ENCODE measurements around the gene MRGPRD. TPM values are rescaled to one million over a fixed set of nuclear protein-coding genes. Genes with fewer than 3 reads are reported as not detected.
A peak's percentile ranks its signal among the peaks of the same experiment; 100 is the strongest.

Gene MRGPRD
- total RNA-seq, 1 experiment from 2014 or later: not detected

DNA sequence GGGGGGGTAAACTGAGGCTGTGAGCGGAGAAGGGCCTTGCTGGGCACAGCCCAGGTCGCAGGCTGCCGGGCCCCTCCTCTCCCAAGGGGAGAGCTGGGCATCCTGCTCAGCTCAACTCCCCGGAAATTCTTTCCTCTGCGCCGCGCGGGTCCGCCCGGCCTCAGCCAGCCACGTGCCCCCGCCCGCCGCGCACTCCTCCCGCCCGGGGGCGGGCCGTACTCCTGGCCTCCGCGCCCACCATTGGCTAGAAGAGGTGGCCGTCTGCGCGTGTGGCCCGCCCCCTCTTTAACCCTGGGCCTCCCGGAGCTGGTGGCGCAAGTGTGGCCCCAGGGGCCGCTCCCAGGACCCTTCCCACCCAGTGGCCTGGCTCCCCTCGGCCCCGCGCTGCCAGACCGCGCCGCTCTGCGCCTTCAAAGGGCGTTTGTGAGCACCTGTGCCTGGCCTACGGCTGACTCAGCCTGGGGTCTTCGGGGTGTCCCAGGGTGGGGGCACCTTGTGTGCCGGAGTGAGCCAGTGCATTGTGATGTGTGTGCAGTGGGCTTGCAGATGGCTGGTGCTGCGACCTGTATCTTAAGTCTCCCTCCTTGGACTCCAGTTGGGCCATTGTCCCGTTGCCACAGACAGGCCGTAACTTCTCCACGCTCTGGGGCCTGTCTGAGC is 30.3 kb upstream of the MRGPRD start:
- TF ChIP-seq EZH2 (IDR thresholded peaks at IDR 0.05; ENCODE audit: low read depth): no peak
- TF ChIP-seq, protein P1, sequence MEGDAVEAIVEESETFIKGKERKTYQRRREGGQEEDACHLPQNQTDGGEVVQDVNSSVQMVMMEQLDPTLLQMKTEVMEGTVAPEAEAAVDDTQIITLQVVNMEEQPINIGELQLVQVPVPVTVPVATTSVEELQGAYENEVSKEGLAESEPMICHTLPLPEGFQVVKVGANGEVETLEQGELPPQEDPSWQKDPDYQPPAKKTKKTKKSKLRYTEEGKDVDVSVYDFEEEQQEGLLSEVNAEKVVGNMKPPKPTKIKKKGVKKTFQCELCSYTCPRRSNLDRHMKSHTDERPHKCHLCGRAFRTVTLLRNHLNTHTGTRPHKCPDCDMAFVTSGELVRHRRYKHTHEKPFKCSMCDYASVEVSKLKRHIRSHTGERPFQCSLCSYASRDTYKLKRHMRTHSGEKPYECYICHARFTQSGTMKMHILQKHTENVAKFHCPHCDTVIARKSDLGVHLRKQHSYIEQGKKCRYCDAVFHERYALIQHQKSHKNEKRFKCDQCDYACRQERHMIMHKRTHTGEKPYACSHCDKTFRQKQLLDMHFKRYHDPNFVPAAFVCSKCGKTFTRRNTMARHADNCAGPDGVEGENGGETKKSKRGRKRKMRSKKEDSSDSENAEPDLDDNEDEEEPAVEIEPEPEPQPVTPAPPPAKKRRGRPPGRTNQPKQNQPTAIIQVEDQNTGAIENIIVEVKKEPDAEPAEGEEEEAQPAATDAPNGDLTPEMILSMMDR (conservative IDR thresholded peaks at IDR 0.05): no peak
- no TSS peak for BruUV-seq (replicated peaks)
- H3K9me2 ChIP-seq (ENCODE audit: insufficient read depth): no peaks in the 10 kb centered on the region
- peaks cover 23% of the 10 kb centered on the region for H3F3A ChIP-seq (ENCODE audit: insufficient read depth, low read depth)
- peak; percentile 46 to 93 for DNase-seq
- peaks cover 40% of the 10 kb centered on the region for H3K4me1 ChIP-seq (replicated peaks; ENCODE audit: insufficient read depth)
- peak overlapping the region; percentile 73 for H3K4me2 ChIP-seq
- H3K79me2 ChIP-seq (ENCODE audit: low read depth): no peaks in the 10 kb centered on the region
- H3K4me3 ChIP-seq: peak overlapping the region; percentile 41; the same call in 1 of the 2 replicates
- no peak overlapping the region for H3K27ac ChIP-seq
- H4K20me1 ChIP-seq (ENCODE audit: insufficient read depth): no peaks in the 10 kb centered on the region
- peaks cover 15% of the 10 kb centered on the region; the same call in 1 of the 2 replicates for H3K27me3 ChIP-seq (ENCODE audit: insufficient read depth, low read depth)
- intact Hi-C loops (cut with micrococcal nuclease; ENCODE audit: unreplicated experiment): no loop called here
- ChIA-PET POLR2A (ENCODE audit: unreplicated experiment) (interaction anchor here (0.5 to 0.6 kb wide), 4 partner anchors 37 to 1310 kb away, joined by 3 to 9 read pairs (median 3); partner anchors contain the start of genes C11orf24 and TPCN2), CTCF (interaction anchor here (0.5 to 1.0 kb wide), 4 partner anchors 10 to 891 kb away, joined by 3 to 6 read pairs (median 4); no protein-coding TSS in a partner anchor)
- H2AFZ ChIP-seq: no peak overlapping the region
- no peaks in the 10 kb centered on the region for H3K9me3 ChIP-seq (ENCODE audit: insufficient read depth, low read depth)
- H3K36me3 ChIP-seq (ENCODE audit: low read depth): no peaks in the 10 kb centered on the region

DNA sequence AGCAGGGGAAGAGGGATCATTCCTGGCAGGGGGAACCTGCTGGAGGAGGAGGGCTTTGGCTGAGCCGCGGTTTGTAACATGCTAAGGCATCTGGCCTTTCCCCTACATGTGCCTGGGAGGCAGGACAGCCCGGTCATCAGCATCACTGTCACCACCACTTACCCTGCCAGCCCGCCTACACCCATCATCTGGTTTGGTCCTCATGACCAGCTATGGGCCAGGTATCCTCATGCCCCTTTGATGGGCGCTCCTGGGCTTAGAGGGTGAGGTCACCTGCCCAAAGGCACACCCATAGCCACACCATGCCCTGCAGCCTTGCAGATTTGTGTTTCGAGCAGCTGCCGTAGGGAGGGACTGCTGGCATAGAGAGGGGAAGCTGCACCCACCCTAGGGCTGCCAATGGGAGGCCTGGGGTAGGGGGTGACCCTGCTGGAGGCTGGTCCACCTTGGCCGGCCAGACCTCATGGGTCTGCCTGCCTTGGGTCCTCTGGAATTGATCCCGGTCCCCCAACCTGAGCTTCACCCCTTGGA is 29.6 kb upstream of the MRGPRD start:
- DNase-seq: peak; percentile 58 to 68
- H3K9me3 ChIP-seq (ENCODE audit: insufficient read depth, low read depth): no peaks in the 10 kb centered on the region
- CTCF ChIA-PET: interaction anchor here (0.5 to 1.0 kb wide), 4 partner anchors 10 to 892 kb away, joined by 3 to 6 read pairs (median 4); no protein-coding TSS in a partner anchor
- H3K4me1 ChIP-seq (replicated peaks; ENCODE audit: insufficient read depth): peaks cover 40% of the 10 kb centered on the region
- H3K9me2 ChIP-seq (ENCODE audit: insufficient read depth): no peaks in the 10 kb centered on the region
- no peaks in the 10 kb centered on the region for H4K20me1 ChIP-seq (ENCODE audit: insufficient read depth)
- POLR2A ChIA-PET (ENCODE audit: unreplicated experiment): interaction anchor here (0.5 to 0.6 kb wide), 3 partner anchors 38 to 1309 kb away, joined by 3 to 9 read pairs (median 3); partner anchors contain the start of genes C11orf24 and TPCN2
- H3K4me2 ChIP-seq: peak overlapping the region; percentile 73
- TSS peak; percentile 8 for BruUV-seq (replicated peaks)
- H3K27me3 ChIP-seq (ENCODE audit: insufficient read depth, low read depth): peaks cover 15% of the 10 kb centered on the region; the same call in 1 of the 2 replicates
- H3K36me3 ChIP-seq (ENCODE audit: low read depth): no peaks in the 10 kb centered on the region
- TF ChIP-seq, protein P1 (conservative IDR thresholded peaks at IDR 0.05): no peak
- no peak for TF ChIP-seq EZH2 (IDR thresholded peaks at IDR 0.05; ENCODE audit: low read depth)
- intact Hi-C loops (cut with micrococcal nuclease; ENCODE audit: unreplicated experiment): no loop called here
- H3F3A ChIP-seq (ENCODE audit: insufficient read depth, low read depth): peaks cover 23% of the 10 kb centered on the region
- H3K27ac ChIP-seq: no peak overlapping the region
- H2AFZ ChIP-seq: no peak overlapping the region
- H3K79me2 ChIP-seq (ENCODE audit: low read depth): no peaks in the 10 kb centered on the region
- H3K4me3 ChIP-seq: peak overlapping the region; percentile 41; the same call in 1 of the 2 replicates

DNA sequence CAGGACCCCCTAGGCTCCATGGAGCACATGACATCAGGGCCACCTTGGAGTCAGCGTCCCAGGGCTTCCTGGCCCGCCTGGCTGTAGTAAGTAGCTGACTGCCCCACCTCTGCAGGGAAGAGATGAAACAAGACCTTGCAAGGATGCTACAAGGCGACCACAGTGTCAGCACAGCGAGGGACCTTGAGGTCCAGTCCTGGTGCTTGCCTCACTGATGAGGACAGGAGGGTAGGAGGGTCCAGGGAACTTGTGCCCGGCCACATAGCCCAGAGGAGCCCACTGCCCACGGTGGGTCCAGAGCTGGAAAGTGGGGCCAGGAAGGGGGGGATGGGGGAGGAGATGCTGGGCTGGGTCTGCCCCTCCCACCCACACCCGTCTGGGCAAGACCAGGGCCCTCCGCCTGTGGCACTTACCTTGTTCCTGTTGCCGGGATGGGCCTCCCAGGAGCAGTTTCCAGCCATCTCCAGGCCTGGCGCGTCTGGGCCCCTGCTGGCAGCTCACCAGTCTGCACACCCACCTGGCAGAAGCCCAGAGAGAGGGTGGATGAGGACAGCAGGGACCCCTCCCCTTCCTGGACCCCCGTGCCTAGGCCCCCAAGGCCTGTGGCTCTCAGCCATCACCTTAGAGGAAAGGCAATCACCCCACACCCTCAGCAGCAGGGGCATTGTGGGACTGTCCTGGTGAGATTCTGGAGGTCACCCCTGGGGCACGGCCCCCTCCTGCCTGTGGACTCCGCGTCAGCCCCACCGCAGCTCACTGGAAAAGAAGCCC is 28.8 kb upstream of the MRGPRD start:
- no peaks in the 10 kb centered on the region for H3K36me3 ChIP-seq (ENCODE audit: low read depth)
- no peaks in the 10 kb centered on the region for H3K9me2 ChIP-seq (ENCODE audit: insufficient read depth)
- H3K27ac ChIP-seq: no peak overlapping the region; the same call in 1 of the 2 replicates
- ChIA-PET CTCF (interaction anchor here (0.6 kb wide), 1 partner anchor 206 kb away, joined by 3 read pairs; no protein-coding TSS in a partner anchor), POLR2A (ENCODE audit: unreplicated experiment) (no interaction called here)
- no peak overlapping the region for H3K4me3 ChIP-seq
- H3K79me2 ChIP-seq (ENCODE audit: low read depth): no peaks in the 10 kb centered on the region
- TF ChIP-seq EZH2 (IDR thresholded peaks at IDR 0.05; ENCODE audit: low read depth): no peak
- TF ChIP-seq, protein P1 (conservative IDR thresholded peaks at IDR 0.05): no peak
- no peak for DNase-seq
- peaks cover 15% of the 10 kb centered on the region; the same call in 1 of the 2 replicates for H3K27me3 ChIP-seq (ENCODE audit: insufficient read depth, low read depth)
- H3K4me1 ChIP-seq (replicated peaks; ENCODE audit: insufficient read depth): peaks cover 40% of the 10 kb centered on the region
- no peaks in the 10 kb centered on the region for H4K20me1 ChIP-seq (ENCODE audit: insufficient read depth)
- peaks cover 23% of the 10 kb centered on the region for H3F3A ChIP-seq (ENCODE audit: insufficient read depth, low read depth)
- intact Hi-C loops (cut with micrococcal nuclease; ENCODE audit: unreplicated experiment): loop anchor here (10.0 kb wide), 1 partner anchor 75 kb away; no protein-coding TSS in a partner anchor
- BruUV-seq (replicated peaks): no TSS peak
- H2AFZ ChIP-seq: no peak overlapping the region
- H3K9me3 ChIP-seq (ENCODE audit: insufficient read depth, low read depth): no peaks in the 10 kb centered on the region
- H3K4me2 ChIP-seq: peak overlapping the region; percentile 73

Data from PC-9 (cell line).